WTC11 (cell line): ENCODE measurements around the gene SULT1C2. TPM values are rescaled to one million over a fixed set of nuclear protein-coding genes. Genes with fewer than 3 reads are reported as not detected.

ENCODE experiments used
- ATAC-seq: fragments of 200-7000 bp; cut with Tn5 transposase; 2 replicates; pipeline ENCODE4 v1.10.0; 2021; ENCODE audit warnings: mild to moderate bottlenecking, moderate library complexity
- CTCF ChIA-PET: fragments of 300-600 bp; sonication (Branson Sonifier 250); formaldehyde crosslinking; loops from one replicate; lab custom pipeline; 2021; ENCODE audit warnings: antibody characterized with exemption; lab: Charles Lee
- POLR2A ChIA-PET: fragments of 350-600 bp; sonication (Branson Sonifier 250); formaldehyde crosslinking; loops from one replicate; lab custom pipeline; 2021; ENCODE audit warnings: antibody characterized with exemption; lab: Charles Lee
- DNase-seq: peaks from one replicate; pipeline ENCODE4 v3.0.0; 2021; ENCODE audit warnings: low spot score
- H3K27ac Mint-ChIP-seq: 2 replicates; pipeline ENCODE4 v1.8.0; 2021; ENCODE audit warnings: mixed read lengths
- H3K27me3 Mint-ChIP-seq: 2 replicates; pipeline ENCODE4 v1.8.0; 2021; ENCODE audit warnings: low read depth, mild to moderate bottlenecking, moderate library complexity, mixed read lengths
- H3K36me3 Mint-ChIP-seq: 2 replicates; pipeline ENCODE4 v1.8.0; 2021; ENCODE audit warnings: mixed read lengths
- H3K4me1 Mint-ChIP-seq: 2 replicates; pipeline ENCODE4 v1.8.0; 2022; ENCODE audit warnings: mixed read lengths
- H3K4me3 Mint-ChIP-seq: 2 replicates; pipeline ENCODE4 v1.8.0; 2021; ENCODE audit warnings: mild to moderate bottlenecking, moderate library complexity, mixed read lengths
- H3K9me3 Mint-ChIP-seq: 2 replicates; pipeline ENCODE4 v1.8.0; 2021; ENCODE audit warnings: mixed read lengths
- ATF6 ChIP-seq: sonication (generic); formaldehyde crosslinking; IDR thresholded peaks from 2 replicates; pipeline ENCODE4 v1.8.1; 2023; ENCODE audit warnings: mild to moderate bottlenecking, missing genetic modification reagents
- CBFB ChIP-seq: sonication (generic); formaldehyde crosslinking; IDR thresholded peaks from 2 replicates; pipeline ENCODE4 v1.8.1; 2022; ENCODE audit warnings: mild to moderate bottlenecking, low read depth, missing genetic modification reagents
- E2F1 ChIP-seq: sonication (generic); formaldehyde crosslinking; IDR thresholded peaks from 2 replicates; pipeline ENCODE4 v1.8.0; 2022; ENCODE audit warnings: mild to moderate bottlenecking, missing genetic modification reagents
- EMX1 ChIP-seq: fragments of 250-450 bp; sonication (Bioruptor Pico); IDR thresholded peaks from 2 replicates; pipeline ENCODE4 v1.8.0; 2021; ENCODE audit warnings: mild to moderate bottlenecking
- ETV6 ChIP-seq: sonication (generic); formaldehyde crosslinking; IDR thresholded peaks from 2 replicates; pipeline ENCODE4 v1.8.1; 2022; ENCODE audit warnings: mild to moderate bottlenecking, missing genetic modification reagents
- MLX ChIP-seq: sonication (generic); formaldehyde crosslinking; IDR thresholded peaks from 2 replicates; pipeline ENCODE4 v1.8.1; 2023; ENCODE audit warnings: mild to moderate bottlenecking, missing genetic modification reagents, moderate library complexity
- NR1H2 ChIP-seq: sonication (generic); formaldehyde crosslinking; IDR thresholded peaks from 2 replicates; pipeline ENCODE4 v1.9.0; 2021; ENCODE audit warnings: mild to moderate bottlenecking, moderate library complexity, missing genetic modification reagents
- PRDM15 ChIP-seq: sonication (generic); formaldehyde crosslinking; IDR thresholded peaks from 2 replicates; pipeline ENCODE4 v1.8.0; 2022; ENCODE audit warnings: missing genetic modification reagents
- PREB ChIP-seq: sonication (generic); formaldehyde crosslinking; IDR thresholded peaks from 2 replicates; pipeline ENCODE4 v1.8.1; 2022; ENCODE audit warnings: mild to moderate bottlenecking, missing genetic modification reagents, moderate library complexity, borderline replicate concordance
- RELA ChIP-seq: sonication (generic); formaldehyde crosslinking; IDR thresholded peaks from 2 replicates; pipeline ENCODE4 v1.8.1; 2022; ENCODE audit warnings: missing genetic modification reagents, mild to moderate bottlenecking, borderline replicate concordance
- RORB ChIP-seq: fragments of 250-450 bp; sonication (Bioruptor Pico); IDR thresholded peaks from 2 replicates; pipeline ENCODE4 v1.9.0; 2021; ENCODE audit warnings: mild to moderate bottlenecking
- SMAD3 ChIP-seq: sonication (generic); formaldehyde crosslinking; IDR thresholded peaks from 2 replicates; pipeline ENCODE4 v1.8.0; 2022; ENCODE audit warnings: missing genetic modification reagents, mild to moderate bottlenecking, borderline replicate concordance
- USF1 ChIP-seq: sonication (generic); formaldehyde crosslinking; IDR thresholded peaks from 2 replicates; pipeline ENCODE4 v1.8.0; 2022; ENCODE audit warnings: mild to moderate bottlenecking, missing genetic modification reagents
- ZNF317 ChIP-seq: sonication (generic); formaldehyde crosslinking; IDR thresholded peaks from 2 replicates; pipeline ENCODE4 v1.8.1; 2023; ENCODE audit warnings: low read depth, mild to moderate bottlenecking, moderate library complexity, missing genetic modification reagents, borderline replicate concordance
- ZNF396 ChIP-seq: fragments of 250-450 bp; sonication (Bioruptor Pico); IDR thresholded peaks from 2 replicates; pipeline ENCODE4 v1.8.0; 2021; ENCODE audit warnings: mild to moderate bottlenecking, moderate library complexity, borderline replicate concordance
- total RNA-seq: library from RNA; stranded (reverse); gene quantifications from 3 replicates; pipeline ENCODE4 v1.2.3, GENCODE V29; 2021

The SULT1C2 gene
- total RNA-seq, 1 experiment from 2014 or later, result 2.2 TPM

- DNase-seq (no peak), ATAC-seq (no peak)
- Mint-ChIP-seq H3K4me3 (no peak overlapping the region), H3K9me3 (peaks cover 11% of the 10 kb centered on the region), H3K36me3 (no peaks in the 10 kb centered on the region), H3K27ac (no peak overlapping the region), H3K27me3 (no peaks in the 10 kb centered on the region), H3K4me1 (no peaks in the 10 kb centered on the region)
- TF ChIP-seq PRDM15 (no peak), RORB (no peak)
- CTCF ChIA-PET, result no interaction called here
- POLR2A ChIA-PET, result no interaction called here
These were observed 36.0 kb downstream of the SULT1C2 start for GRCh38 chr2:108324531-108325255.

GRCh38 chr2:108325756-108326155 lies 37.1 kb downstream of the SULT1C2 start:
- ChIA-PET POLR2A (no interaction called here), CTCF (no interaction called here)
- Mint-ChIP-seq H3K4me3 (no peak overlapping the region), H3K27ac (no peak overlapping the region), H3K36me3 (no peaks in the 10 kb centered on the region), H3K9me3 (peaks cover 11% of the 10 kb centered on the region), H3K27me3 (no peaks in the 10 kb centered on the region), H3K4me1 (no peaks in the 10 kb centered on the region)
- ATAC-seq (no peak), DNase-seq (no peak)
- TF ChIP-seq EMX1 (CRISPR knock-in tag), result no peak
- no peak for TF ChIP-seq ATF6 (CRISPR knock-in tag)
- TF ChIP-seq ETV6 (CRISPR knock-in tag), result no peak
- no peak for TF ChIP-seq RELA
- TF ChIP-seq E2F1 (CRISPR knock-in tag), result no peak
- TF ChIP-seq ZNF317 (CRISPR knock-in tag), result no peak
- no peak for TF ChIP-seq ZNF396 (CRISPR knock-in tag)
- TF ChIP-seq MLX (CRISPR knock-in tag), result no peak
- no peak for TF ChIP-seq USF1 (CRISPR knock-in tag)
- no peak for TF ChIP-seq SMAD3 (CRISPR knock-in tag)
- no peak for TF ChIP-seq PREB (CRISPR knock-in tag)
- no peak for TF ChIP-seq NR1H2 (CRISPR knock-in tag)
- TF ChIP-seq CBFB (CRISPR knock-in tag), result no peak
- TF ChIP-seq PRDM15, result no peak
